Ascending aorta (tissue), 2 donors: Measurements from ENCODE around the gene SNX13. TPM values are rescaled to one million over a fixed set of nuclear protein-coding genes. Genes with fewer than 3 reads are reported as not detected.

Source experiments
- DNase-seq, 2 donors: peaks; one replicate each; pipeline ENCODE4 v3.0.0-alpha.2; 2019; ENCODE audit warnings: low spot score in 2 of 2
- H3K27ac ChIP-seq, 2 donors: fragments of 200-600 bp; sonication (generic); one replicate each; pipeline ENCODE4 v1.5.1; 2016 to 2017; ENCODE audit warnings: mild to moderate bottlenecking in 1 of 2
- H3K27me3 ChIP-seq: fragments of 200-600 bp; sonication (generic); one replicate; pipeline ENCODE4 v1.5.1; 2017
- H3K36me3 ChIP-seq, 2 donors: fragments of 200-600 bp; sonication (generic); one replicate each; pipeline ENCODE4 v1.5.1; 2016
- H3K4me1 ChIP-seq, 2 donors: fragments of 200-600 bp; sonication (generic); one replicate each; pipeline ENCODE4 v1.5.1; 2016 to 2017; ENCODE audit warnings: mild to moderate bottlenecking in 1 of 2
- H3K4me3 ChIP-seq, 2 donors: fragments of 200-600 bp; sonication (generic); one replicate each; pipeline ENCODE4 v1.5.1; 2016 to 2017; ENCODE audit warnings: mild to moderate bottlenecking in 1 of 2
- H3K9me3 ChIP-seq, 2 donors: fragments of 200-600 bp; sonication (generic); one replicate each; pipeline ENCODE4 v1.5.1; 2016
- CTCF ChIP-seq, 3 experiments: fragments of 200-600 bp in 2 of 3; fragments of 450-650 bp in 1 of 3; sonication (generic) in 2 of 3; IDR thresholded peaks; one replicate each; pipeline ENCODE4 v1.5.1; 2016 to 2019; ENCODE audit warnings: antibody characterized with exemption in 3 of 3, mild to moderate bottlenecking in 1 of 3, moderate library complexity in 1 of 3
- intact Hi-C: fragments of 100-400 bp; cut with DNase I; formaldehyde crosslinking; loops from one replicate; pipeline ENCODE4 v1.15.1; 2023
- total RNA-seq: library from RNA; depleted of rRNA; stranded (reverse); fragments of >200 nt; gene quantifications from one replicate; pipeline ENCODE4 v1.1.0, GENCODE V29; 2016

Gene SNX13
- total RNA-seq, 1 donor from 2014 or later: 26.2 TPM

- no peak for DNase-seq
- no peak for TF ChIP-seq CTCF (IDR thresholded peaks at IDR 0.05)
- Histone ChIP-seq H3K4me3 (no peak overlapping the region), H3K27me3 (no peaks in the 10 kb centered on the region), H3K27ac (no peak overlapping the region), H3K4me1 (peaks cover 0 to 22% of the 10 kb centered on the region in 2 donors), H3K9me3 (no peaks in the 10 kb centered on the region), H3K36me3 (no peaks in the 10 kb centered on the region)
- intact Hi-C loops: no loop called here
Observed at GRCh38 chr7:17934094-17934493, 6.2 kb downstream of the SNX13 start.

- TF ChIP-seq CTCF (IDR thresholded peaks at IDR 0.05): no peak
- intact Hi-C loops: no loop called here
- H3K4me1 ChIP-seq: peaks cover 0 to 15% of the 10 kb centered on the region in 2 donors
Observed at GRCh38 chr7:17932770-17933169, 7.5 kb downstream of the SNX13 start.

GRCh38 chr7:17931069-17931468 is 9.2 kb downstream of the SNX13 start:
- Histone ChIP-seq H3K27me3 (no peaks in the 10 kb centered on the region), H3K4me3 (no peak overlapping the region), H3K36me3 (no peaks in the 10 kb centered on the region), H3K4me1 (peaks cover 0 to 3% of the 10 kb centered on the region in 2 donors), H3K27ac (no peak overlapping the region), H3K9me3 (no peaks in the 10 kb centered on the region)
- intact Hi-C loops: no loop called here
- DNase-seq: no peak
- no peak for TF ChIP-seq CTCF (IDR thresholded peaks at IDR 0.05)

More at GRCh38 chr7:17932770-17933169, 7.5 kb downstream of the SNX13 start:
- no peaks in the 10 kb centered on the region for H3K27me3 ChIP-seq
- no peaks in the 10 kb centered on the region for H3K9me3 ChIP-seq
- DNase-seq: no peak
- H3K4me3 ChIP-seq: no peak overlapping the region
- H3K36me3 ChIP-seq: no peaks in the 10 kb centered on the region
- no peak overlapping the region for H3K27ac ChIP-seq

- H3K4me3 ChIP-seq: no peak overlapping the region
- H3K36me3 ChIP-seq: no peaks in the 10 kb centered on the region
- intact Hi-C loops: no loop called here
- H3K27ac ChIP-seq: no peak overlapping the region
- peaks cover 0 to 3% of the 10 kb centered on the region in 2 donors for H3K4me1 ChIP-seq
- H3K27me3 ChIP-seq: no peaks in the 10 kb centered on the region
- no peak for TF ChIP-seq CTCF (IDR thresholded peaks at IDR 0.05)
- no peaks in the 10 kb centered on the region for H3K9me3 ChIP-seq
- DNase-seq: no peak
Observed at GRCh38 chr7:17930546-17930945, 9.7 kb downstream of the SNX13 start.

GRCh38 chr7:17929647-17930395 is 10.5 kb downstream of the SNX13 start:
- no peak for TF ChIP-seq CTCF (IDR thresholded peaks at IDR 0.05)
- DNase-seq: no peak
- Histone ChIP-seq H3K36me3 (no peaks in the 10 kb centered on the region), H3K4me3 (no peak overlapping the region), H3K4me1 (peaks cover 0 to 3% of the 10 kb centered on the region in 2 donors), H3K27ac (no peak overlapping the region), H3K9me3 (no peaks in the 10 kb centered on the region), H3K27me3 (no peaks in the 10 kb centered on the region)
- intact Hi-C loops: no loop called here
